ENCODE measurements around the gene SUMO2. TPM values are rescaled to one million over a fixed set of nuclear protein-coding genes. Genes with fewer than 3 reads are reported as not detected.

SUMO2 gene
- total and polyA plus RNA-seq, 9 of the 15 experiments (the other 6 are each of a cell fraction or from before 2014, with no cell fraction given) = 157 to 733 (median 419) TPM

DNA sequence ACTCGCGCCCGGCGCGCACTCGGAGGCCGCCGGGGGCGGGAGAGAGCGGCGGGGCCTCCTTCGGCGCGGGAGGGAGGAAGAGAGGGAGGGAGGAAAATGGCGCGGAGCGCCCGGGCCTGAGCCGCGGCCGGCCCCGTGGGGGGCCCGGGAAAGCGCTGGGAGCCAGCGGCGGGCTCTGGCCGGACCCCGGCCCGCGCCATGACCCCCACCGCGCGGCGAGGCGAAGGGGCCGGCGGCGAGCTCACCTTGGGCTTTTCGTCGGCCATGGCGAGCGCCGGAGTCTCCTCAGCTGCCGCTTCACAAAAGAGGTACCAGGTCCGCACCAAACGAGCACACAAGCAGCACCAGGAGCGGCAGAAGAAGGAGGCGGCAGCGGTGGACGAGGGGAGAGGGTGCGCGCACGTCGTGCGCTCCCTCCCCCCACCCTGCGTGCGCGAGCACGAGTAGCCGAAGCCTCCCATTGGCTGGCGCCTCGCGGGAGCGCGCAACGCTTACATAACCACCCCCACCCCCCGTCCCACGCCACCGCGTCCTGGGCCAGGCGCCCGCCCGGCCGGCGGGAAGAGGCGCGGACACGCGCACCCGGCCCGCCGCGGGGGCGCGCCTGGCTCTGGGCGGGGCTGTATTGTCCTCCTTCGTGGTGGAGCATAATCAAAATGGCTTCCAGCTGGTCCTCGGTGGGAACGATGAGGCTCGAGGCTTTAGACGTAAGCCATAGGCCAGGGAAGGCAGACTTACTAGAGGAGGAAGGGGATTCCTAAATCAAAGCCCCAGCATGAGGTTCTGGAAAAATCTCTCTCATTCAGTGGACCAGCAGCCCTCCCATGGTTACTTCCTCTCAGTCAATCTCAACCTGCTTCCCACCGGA lies at the start of gene SUMO2 (continued):
- TF ChIP-seq PRPF4 (IDR thresholded peaks at IDR 0.05; ENCODE audit: insufficient read depth, low read depth, low read length, poor library complexity, severe bottlenecking) (no peak), KLF16 (IDR thresholded peaks at IDR 0.05) (no peak), ETV1 (tag; conservative IDR thresholded peaks at IDR 0.05; ENCODE audit: low read depth) (peak; percentile 57; the same call in 1 of the 2 replicates), SP1 (CRISPR knock-in tag; IDR thresholded peaks at IDR 0.05) (no peak; the same call in 1 of the 2 replicates), ZNF76 (CRISPR knock-in tag; IDR thresholded peaks at IDR 0.05; ENCODE audit: borderline replicate concordance) (no peak), ERF (CRISPR knock-in tag; IDR thresholded peaks at IDR 0.05) (peak; percentile 42), SOX6 (IDR thresholded peaks at IDR 0.05) (peak; percentile 51), HNRNPUL1 (IDR thresholded peaks at IDR 0.05; ENCODE audit: low read length) (no peak), FOS (IDR thresholded peaks at IDR 0.05; ENCODE audit: extremely low read depth, insufficient read length) (peak; percentile 59), ZSCAN29 (IDR thresholded peaks at IDR 0.05) (no peak), HNRNPL (IDR thresholded peaks at IDR 0.05; ENCODE audit: low read depth, low read length) (peak; percentile 5; the same call in 1 of the 2 replicates), ZNF561 (CRISPR knock-in tag; conservative IDR thresholded peaks at IDR 0.05) (peak; percentile 59; the same call in 1 of the 2 replicates), GABPB2 (CRISPR knock-in tag; conservative IDR thresholded peaks at IDR 0.05) (no peak), RB1 (IDR thresholded peaks at IDR 0.05; ENCODE audit: low read depth) (peak; percentile 90), SNRNP70 (optimal IDR thresholded peaks at IDR 0.05; ENCODE audit: low read depth, low read length) (no peak), PHF8 (IDR thresholded peaks at IDR 0.05; ENCODE audit: borderline replicate concordance, low read length) (peak; percentile 77; the same call in 1 of the 2 replicates), CHD1 (IDR thresholded peaks at IDR 0.05; ENCODE audit: low read length) (peak; percentile 53), ATF1 (CRISPR knock-in tag; IDR thresholded peaks at IDR 0.05) (no peak), ATF1 (tag; IDR thresholded peaks at IDR 0.05) (peak; percentile 70), NFIC (IDR thresholded peaks at IDR 0.05) (no peak), ZNF431 (CRISPR knock-in tag; IDR thresholded peaks at IDR 0.05) (no peak), RBBP5 (IDR thresholded peaks at IDR 0.05; ENCODE audit: borderline replicate concordance, insufficient read depth, low read length, poor library complexity, severe bottlenecking) (no peak)
- TF ChIP-seq, protein P1, sequence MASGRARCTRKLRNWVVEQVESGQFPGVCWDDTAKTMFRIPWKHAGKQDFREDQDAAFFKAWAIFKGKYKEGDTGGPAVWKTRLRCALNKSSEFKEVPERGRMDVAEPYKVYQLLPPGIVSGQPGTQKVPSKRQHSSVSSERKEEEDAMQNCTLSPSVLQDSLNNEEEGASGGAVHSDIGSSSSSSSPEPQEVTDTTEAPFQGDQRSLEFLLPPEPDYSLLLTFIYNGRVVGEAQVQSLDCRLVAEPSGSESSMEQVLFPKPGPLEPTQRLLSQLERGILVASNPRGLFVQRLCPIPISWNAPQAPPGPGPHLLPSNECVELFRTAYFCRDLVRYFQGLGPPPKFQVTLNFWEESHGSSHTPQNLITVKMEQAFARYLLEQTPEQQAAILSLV (tag; IDR thresholded peaks at IDR 0.05) = no peak; the same call in 1 of the 2 replicates
- TF ChIP-seq, protein P2, sequence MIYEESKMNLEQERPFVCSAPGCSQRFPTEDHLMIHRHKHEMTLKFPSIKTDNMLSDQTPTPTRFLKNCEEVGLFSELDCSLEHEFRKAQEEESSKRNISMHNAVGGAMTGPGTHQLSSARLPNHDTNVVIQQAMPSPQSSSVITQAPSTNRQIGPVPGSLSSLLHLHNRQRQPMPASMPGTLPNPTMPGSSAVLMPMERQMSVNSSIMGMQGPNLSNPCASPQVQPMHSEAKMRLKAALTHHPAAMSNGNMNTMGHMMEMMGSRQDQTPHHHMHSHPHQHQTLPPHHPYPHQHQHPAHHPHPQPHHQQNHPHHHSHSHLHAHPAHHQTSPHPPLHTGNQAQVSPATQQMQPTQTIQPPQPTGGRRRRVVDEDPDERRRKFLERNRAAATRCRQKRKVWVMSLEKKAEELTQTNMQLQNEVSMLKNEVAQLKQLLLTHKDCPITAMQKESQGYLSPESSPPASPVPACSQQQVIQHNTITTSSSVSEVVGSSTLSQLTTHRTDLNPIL (CRISPR knock-in tag; IDR thresholded peaks at IDR 0.05) = no peak
- TF ChIP-seq, protein P3, sequence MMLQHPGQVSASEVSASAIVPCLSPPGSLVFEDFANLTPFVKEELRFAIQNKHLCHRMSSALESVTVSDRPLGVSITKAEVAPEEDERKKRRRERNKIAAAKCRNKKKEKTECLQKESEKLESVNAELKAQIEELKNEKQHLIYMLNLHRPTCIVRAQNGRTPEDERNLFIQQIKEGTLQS (IDR thresholded peaks at IDR 0.05) = no peak
- TF ChIP-seq, protein P3 (CRISPR knock-in tag; conservative IDR thresholded peaks at IDR 0.05) = peak; percentile 22; the same call in 1 of the 2 replicates

Data from K562 (cell line).